H9 (cell line): ENCODE measurements around the gene FH. TPM values are rescaled to one million over a fixed set of nuclear protein-coding genes. Genes with fewer than 3 reads are reported as not detected.

ENCODE experiments used
- DNase-seq: peaks from one replicate; pipeline ENCODE4 v3.0.0-alpha.2; 2017
- H2AFZ ChIP-seq: one replicate; pipeline ENCODE4 v1.6.1; 2013; ENCODE audit warnings: mild to moderate bottlenecking, low read length, control low read depth, moderate library complexity
- H2AK5ac ChIP-seq: 2 replicates; pipeline ENCODE4 v1.6.1; 2013; ENCODE audit warnings: low read length, control low read depth, mixed read lengths; ENCODE audit not compliant: insufficient read length
- H2BK120ac ChIP-seq: one replicate; pipeline ENCODE4 v1.6.1; 2013; ENCODE audit warnings: low read depth, mild to moderate bottlenecking, low read length, control low read depth, inconsistent platforms; ENCODE audit not compliant: poor library complexity, severe bottlenecking
- H2BK12ac ChIP-seq: 2 replicates; pipeline ENCODE4 v1.6.1; 2013; ENCODE audit warnings: low read length, control low read depth, mixed read lengths, low read depth; ENCODE audit not compliant: insufficient read length
- H2BK15ac ChIP-seq: 2 replicates; pipeline ENCODE4 v1.6.1; 2013; ENCODE audit warnings: low read depth, low read length, control low read depth
- H2BK20ac ChIP-seq: one replicate; pipeline ENCODE4 v1.6.1; 2013; ENCODE audit warnings: low read depth, mild to moderate bottlenecking, low read length, control low read depth, inconsistent platforms; ENCODE audit not compliant: poor library complexity, severe bottlenecking
- H2BK5ac ChIP-seq: 2 replicates; pipeline ENCODE4 v1.6.1; 2013; ENCODE audit warnings: low read length, control low read depth, mixed read lengths; ENCODE audit not compliant: insufficient read length
- H3K14ac ChIP-seq: 2 replicates; pipeline ENCODE4 v1.6.1; 2013; ENCODE audit warnings: low read length, control low read depth; ENCODE audit not compliant: insufficient read depth
- H3K18ac ChIP-seq: 2 replicates; pipeline ENCODE4 v1.6.1; 2013; ENCODE audit warnings: low read depth, mild to moderate bottlenecking, mixed read lengths, low read length, control low read depth; ENCODE audit not compliant: insufficient read length
- H3K23ac ChIP-seq: 2 replicates; pipeline ENCODE4 v1.6.1; 2013; ENCODE audit warnings: low read length, control low read depth, mixed read lengths, low read depth; ENCODE audit not compliant: insufficient read length
- H3K23me2 ChIP-seq: 2 replicates; pipeline ENCODE4 v1.6.1; 2013; ENCODE audit warnings: low read depth, mild to moderate bottlenecking, mixed read lengths, low read length, control low read depth; ENCODE audit not compliant: insufficient read length, poor library complexity, severe bottlenecking
- H3K27ac ChIP-seq: 2 replicates; pipeline ENCODE4 v1.5.1; 2013; ENCODE audit warnings: low read length, control low read depth, mixed read lengths, low read depth; ENCODE audit not compliant: insufficient read length
- H3K27me3 ChIP-seq: 2 replicates; pipeline ENCODE4 v1.6.1; 2013; ENCODE audit warnings: low read length, control low read depth, inconsistent platforms; ENCODE audit not compliant: insufficient read depth
- H3K4ac ChIP-seq: 2 replicates; pipeline ENCODE4 v1.6.1; 2013; ENCODE audit warnings: low read depth, mild to moderate bottlenecking, control low read depth, inconsistent platforms, low read length, moderate library complexity
- H3K4me1 ChIP-seq: 2 replicates; pipeline ENCODE4 v1.6.1; 2013; ENCODE audit warnings: low read length, control low read depth, inconsistent platforms; ENCODE audit not compliant: insufficient read depth
- H3K4me2 ChIP-seq: 2 replicates; pipeline ENCODE4 v1.6.1; 2013; ENCODE audit warnings: low read length, control low read depth, mixed read lengths; ENCODE audit not compliant: insufficient read length, insufficient read depth
- H3K56ac ChIP-seq: 2 replicates; pipeline ENCODE4 v1.6.1; 2013; ENCODE audit warnings: low read depth, mild to moderate bottlenecking, mixed read lengths, low read length, control low read depth; ENCODE audit not compliant: insufficient read length
- H3K79me1 ChIP-seq: 2 replicates; pipeline ENCODE4 v1.6.1; 2013; ENCODE audit warnings: low read depth, mild to moderate bottlenecking, moderate library complexity, low read length, control low read depth, inconsistent platforms; ENCODE audit not compliant: insufficient read depth, poor library complexity, severe bottlenecking
- H3K79me2 ChIP-seq: 2 replicates; pipeline ENCODE4 v1.6.1; 2013; ENCODE audit warnings: low read length, control low read depth, inconsistent platforms; ENCODE audit not compliant: insufficient read depth
- H3K9ac ChIP-seq: 2 replicates; pipeline ENCODE4 v1.6.1; 2013; ENCODE audit warnings: low read length, control low read depth, mixed read lengths; ENCODE audit not compliant: insufficient read length; ENCODE audit errors: extremely low read depth
- H3K9me3 ChIP-seq: one replicate; pipeline ENCODE4 v1.6.1; 2013; ENCODE audit warnings: low read depth, low read length, inconsistent platforms; ENCODE audit not compliant: control insufficient read depth
- H3T11ph ChIP-seq: one replicate; pipeline ENCODE4 v1.6.1; 2013; ENCODE audit warnings: mild to moderate bottlenecking, low read length, control low read depth, inconsistent platforms
- H4K20me1 ChIP-seq: one replicate; pipeline ENCODE4 v1.6.1; 2013; ENCODE audit not compliant: control insufficient read depth, insufficient read length, insufficient read depth
- H4K5ac ChIP-seq: 2 replicates; pipeline ENCODE4 v1.6.1; 2013; ENCODE audit warnings: low read depth, mild to moderate bottlenecking, mixed read lengths, low read length, control low read depth; ENCODE audit not compliant: insufficient read length
- H4K8ac ChIP-seq: replicated peaks from 2 replicates; pipeline ENCODE4 v1.6.1; 2013; ENCODE audit warnings: low read length, control low read depth, mixed read lengths, low read depth; ENCODE audit not compliant: insufficient read length
- H4K91ac ChIP-seq: 2 replicates; pipeline ENCODE4 v1.6.1; 2013; ENCODE audit warnings: low read depth, mild to moderate bottlenecking, moderate library complexity, mixed read lengths, low read length, control low read depth; ENCODE audit not compliant: insufficient read length
- H3K27ac Mint-ChIP-seq, 3 experiments: 2 replicates in 2 of 3; 3 replicates in 1 of 3; pipeline ENCODE4 v1.8.0; 2020 to 2021; ENCODE audit warnings: mixed read lengths in 3 of 3, mild to moderate bottlenecking in 1 of 3, moderate library complexity in 1 of 3
- H3K27me3 Mint-ChIP-seq: 2 replicates; pipeline ENCODE4 v1.8.0; 2021; ENCODE audit warnings: low read depth, mild to moderate bottlenecking, moderate library complexity, mixed read lengths
- H3K36me3 Mint-ChIP-seq, 3 experiments: 2 replicates in 2 of 3; 3 replicates in 1 of 3; pipeline ENCODE4 v1.8.0; 2020 to 2021; ENCODE audit warnings: low read depth in 3 of 3, mixed read lengths in 3 of 3; ENCODE audit not compliant: insufficient read depth in 1 of 3
- H3K4me1 Mint-ChIP-seq, 2 experiments: 2 replicates each; pipeline ENCODE4 v1.8.0; 2020; ENCODE audit warnings: mixed read lengths in 2 of 2
- H3K4me3 Mint-ChIP-seq, 2 experiments: 2 replicates in 1 of 2; 3 replicates in 1 of 2; pipeline ENCODE4 v1.8.0; 2020 to 2021; ENCODE audit warnings: mild to moderate bottlenecking in 2 of 2, mixed read lengths in 2 of 2, moderate library complexity in 1 of 2
- H3K9me3 Mint-ChIP-seq, 2 experiments: 2 replicates in 1 of 2; 3 replicates in 1 of 2; pipeline ENCODE4 v1.8.0; 2020; ENCODE audit warnings: mild to moderate bottlenecking in 2 of 2, mixed read lengths in 2 of 2, moderate library complexity in 1 of 2
- WGBS: extraction: QIAGEN DNeasy Blood & Tissue Kit; methylation state at CpG from one replicate; pipeline ENCODE4 v1.1.7; 2013; ENCODE audit warnings: missing lambda C conversion rate, low lambda C conversion rate, mixed read lengths; ENCODE audit not compliant: insufficient read length; ENCODE audit errors: extremely low coverage; 5-methylcytosine and 5-hydroxymethylcytosine counted together
- total RNA-seq: library from RNA; stranded (reverse); gene quantifications from 2 replicates; pipeline ENCODE4 v1.2.1, GENCODE V29; 2021
- TF ChIP-seq, protein P1 (sequence below): fragments of 200-600 bp; sonication (generic); conservative IDR thresholded peaks from 3 replicates; pipeline ENCODE4 v1.8.0; 2021; ENCODE audit warnings: antibody characterized with exemption, mild to moderate bottlenecking

The FH gene
- total RNA-seq, 1 experiment from 2014 or later = 83.9 TPM

- Histone ChIP-seq H3T11ph (no peak overlapping the region), H2AFZ (no peak overlapping the region), H3K79me1 (no peaks in the 10 kb centered on the region), H3K4me2 (no peak overlapping the region), H2BK12ac (no peak overlapping the region), H3K4me1 (no peaks in the 10 kb centered on the region), H3K56ac (no peak overlapping the region), H2BK5ac (no peak overlapping the region), H3K14ac (no peak overlapping the region), H4K8ac (no peak overlapping the region), H4K20me1 (no peaks in the 10 kb centered on the region), H3K9ac (no peak overlapping the region), H2BK120ac (no peak overlapping the region), H2AK5ac (no peak overlapping the region), H4K5ac (no peak overlapping the region), H3K9me3 (no peaks in the 10 kb centered on the region), H4K91ac (no peak overlapping the region), H3K27me3 (no peaks in the 10 kb centered on the region), H3K79me2 (no peaks in the 10 kb centered on the region), H3K4ac (no peak overlapping the region), H2BK20ac (no peak overlapping the region), H3K23ac (no peak overlapping the region), H3K23me2 (no peaks in the 10 kb centered on the region), H2BK15ac (no peak overlapping the region), H3K18ac (no peak overlapping the region), H3K27ac (no peak overlapping the region)
- Mint-ChIP-seq H3K4me3 (no peak overlapping the region), H3K4me1 (no peaks in the 10 kb centered on the region), H3K27ac (no peak overlapping the region), H3K9me3 (no peaks in the 10 kb centered on the region), H3K36me3 (no peaks in the 10 kb centered on the region), H3K27me3 (no peaks in the 10 kb centered on the region)
- no peak for DNase-seq
- WGBS = no CpG with 5 or more reads among the region's 7 CpGs
- TF ChIP-seq, protein P1, sequence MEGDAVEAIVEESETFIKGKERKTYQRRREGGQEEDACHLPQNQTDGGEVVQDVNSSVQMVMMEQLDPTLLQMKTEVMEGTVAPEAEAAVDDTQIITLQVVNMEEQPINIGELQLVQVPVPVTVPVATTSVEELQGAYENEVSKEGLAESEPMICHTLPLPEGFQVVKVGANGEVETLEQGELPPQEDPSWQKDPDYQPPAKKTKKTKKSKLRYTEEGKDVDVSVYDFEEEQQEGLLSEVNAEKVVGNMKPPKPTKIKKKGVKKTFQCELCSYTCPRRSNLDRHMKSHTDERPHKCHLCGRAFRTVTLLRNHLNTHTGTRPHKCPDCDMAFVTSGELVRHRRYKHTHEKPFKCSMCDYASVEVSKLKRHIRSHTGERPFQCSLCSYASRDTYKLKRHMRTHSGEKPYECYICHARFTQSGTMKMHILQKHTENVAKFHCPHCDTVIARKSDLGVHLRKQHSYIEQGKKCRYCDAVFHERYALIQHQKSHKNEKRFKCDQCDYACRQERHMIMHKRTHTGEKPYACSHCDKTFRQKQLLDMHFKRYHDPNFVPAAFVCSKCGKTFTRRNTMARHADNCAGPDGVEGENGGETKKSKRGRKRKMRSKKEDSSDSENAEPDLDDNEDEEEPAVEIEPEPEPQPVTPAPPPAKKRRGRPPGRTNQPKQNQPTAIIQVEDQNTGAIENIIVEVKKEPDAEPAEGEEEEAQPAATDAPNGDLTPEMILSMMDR = no peak
These were observed 34.5 kb upstream of the FH start for GRCh38 chr1:241553886-241554592.
